ENCODE results near the gene SHMT2.

- no peak for TF ChIP-seq CTCF (IDR thresholded peaks at IDR 0.05; ENCODE audit: insufficient read depth, low read depth, low read length)
- TF ChIP-seq EZH2 (IDR thresholded peaks at IDR 0.05; ENCODE audit: insufficient read depth, low read length) = no peak
Measured at GRCh38 chr12:57188090-57188425, 41.5 kb upstream of the SHMT2 start.
